ENCODE results near the gene GNRHR. TPM values are rescaled to one million over a fixed set of nuclear protein-coding genes. Genes with fewer than 3 reads are reported as not detected.
"Not testable (repeated sequence)": the region's sequence is repeated elsewhere in the genome, so short reads cannot be mapped to it uniquely, and the experiment has no call there.

GNRHR gene
- total RNA-seq, 4 donors from 2014 or later = not detected

DNA sequence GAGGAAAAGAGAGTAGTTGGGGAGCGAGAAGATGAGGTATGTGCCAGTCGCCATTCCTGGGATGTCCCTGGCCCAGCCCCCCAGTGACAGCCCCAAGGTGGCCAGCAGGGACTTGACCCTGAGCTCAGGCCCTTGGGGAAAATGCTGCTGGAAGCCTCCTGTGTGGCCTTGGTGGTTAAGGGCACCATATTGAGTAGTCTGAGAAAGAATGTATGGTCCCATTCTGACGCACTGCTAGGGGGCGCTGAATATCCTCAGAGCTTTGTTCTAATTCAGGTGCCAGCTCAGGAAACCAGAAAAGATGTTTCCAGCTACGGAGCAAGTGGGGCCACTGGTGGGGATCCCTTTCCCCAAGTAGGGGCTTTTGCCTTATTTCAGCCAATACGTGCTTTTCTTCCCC is 39.2 kb downstream of the GNRHR start:
- no peak for DNase-seq
- H3K27me3 ChIP-seq = no peaks in the 10 kb centered on the region
- H3K4me1 ChIP-seq = no peaks in the 10 kb centered on the region
- H3K4me3 ChIP-seq = no peak overlapping the region
- no peaks in the 10 kb centered on the region for H3K36me3 ChIP-seq
- H3K27ac ChIP-seq = no peak overlapping the region
- no peak for TF ChIP-seq CTCF (IDR thresholded peaks at IDR 0.05)
- TF ChIP-seq POLR2A (IDR thresholded peaks at IDR 0.05) = no peak
- H3K9me3 ChIP-seq = no peaks in the 10 kb centered on the region

DNA sequence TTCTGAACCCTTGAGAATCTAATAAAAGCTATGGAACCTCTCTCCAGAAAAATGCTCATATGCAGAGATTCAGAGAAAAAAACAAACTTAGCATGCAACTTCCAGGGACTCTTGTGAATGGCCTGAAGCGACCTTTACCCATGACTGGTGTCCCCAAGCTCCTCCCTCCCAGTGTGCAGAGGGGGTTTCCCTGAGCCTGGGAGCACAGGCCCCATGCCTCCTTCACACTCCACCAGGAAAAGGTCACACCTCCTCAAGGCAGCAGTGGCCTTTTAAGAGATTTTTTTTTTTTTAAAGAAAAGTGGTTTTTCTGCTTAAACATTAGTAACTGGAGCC is 40.0 kb downstream of the GNRHR start:
- no peaks in the 10 kb centered on the region for H3K36me3 ChIP-seq
- no peak for DNase-seq
- no peaks in the 10 kb centered on the region for H3K4me1 ChIP-seq
- H3K27me3 ChIP-seq = no peaks in the 10 kb centered on the region
- H3K9me3 ChIP-seq = no peaks in the 10 kb centered on the region
- no peak overlapping the region for H3K27ac ChIP-seq
- no peak overlapping the region for H3K4me3 ChIP-seq
- TF ChIP-seq POLR2A (IDR thresholded peaks at IDR 0.05) (no peak), CTCF (IDR thresholded peaks at IDR 0.05) (no peak)

DNA sequence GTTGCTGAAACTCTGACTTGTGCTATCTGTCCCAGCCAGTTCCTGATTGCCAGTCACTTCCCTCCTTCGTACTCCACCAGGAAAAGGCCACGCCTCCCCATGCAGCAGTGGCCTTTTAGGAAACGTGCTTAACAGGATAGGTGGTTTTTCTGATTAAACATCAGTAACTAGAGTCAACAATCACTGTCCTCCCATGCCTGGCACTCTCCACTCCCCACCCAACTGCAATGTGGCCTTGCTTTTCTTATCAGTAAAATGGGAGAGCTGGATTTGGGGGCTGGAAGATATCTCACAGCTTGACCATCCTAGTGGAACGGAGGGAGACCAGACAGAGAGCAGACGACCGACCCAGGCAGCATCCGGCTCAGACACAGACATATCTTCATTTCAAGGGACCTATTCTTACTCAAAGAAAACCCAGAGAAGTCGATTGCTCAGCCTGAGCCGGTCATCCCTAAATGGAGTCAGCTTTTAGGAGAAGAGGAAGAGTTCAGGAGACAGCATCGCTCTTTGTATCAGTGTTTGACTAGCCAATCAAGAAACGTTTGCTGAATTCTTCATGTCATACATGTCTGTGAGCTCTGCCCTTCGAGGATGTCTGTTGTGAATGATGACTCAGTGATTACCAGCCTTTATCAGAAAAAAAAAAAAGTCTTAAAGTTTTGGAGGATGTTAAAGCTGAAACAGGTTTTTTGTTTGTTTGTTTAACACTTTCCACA is 40.5 kb downstream of the GNRHR start:
- no peaks in the 10 kb centered on the region for H3K27me3 ChIP-seq
- H3K9me3 ChIP-seq = no peaks in the 10 kb centered on the region
- TF ChIP-seq CTCF (IDR thresholded peaks at IDR 0.05) = no peak
- no peak for TF ChIP-seq POLR2A (IDR thresholded peaks at IDR 0.05)
- no peak overlapping the region for H3K4me3 ChIP-seq
- no peaks in the 10 kb centered on the region for H3K4me1 ChIP-seq
- DNase-seq = no peak
- no peaks in the 10 kb centered on the region for H3K36me3 ChIP-seq
- H3K27ac ChIP-seq = no peak overlapping the region

- Histone ChIP-seq H3K9me3 (no peaks in the 10 kb centered on the region), H3K4me1 (no peaks in the 10 kb centered on the region), H3K36me3 (no peaks in the 10 kb centered on the region), H3K27ac (no peak overlapping the region), H3K4me3 (no peak overlapping the region), H3K27me3 (no peaks in the 10 kb centered on the region)
- no peak for DNase-seq
- TF ChIP-seq POLR2A (IDR thresholded peaks at IDR 0.05) = no peak
- TF ChIP-seq CTCF (IDR thresholded peaks at IDR 0.05) = no peak
Measured at GRCh38 chr4:67712650-67713528, 41.3 kb downstream of the GNRHR start.

- no peaks in the 10 kb centered on the region for H3K27me3 ChIP-seq
- no peak for TF ChIP-seq CTCF (IDR thresholded peaks at IDR 0.05)
- no peak for TF ChIP-seq POLR2A (IDR thresholded peaks at IDR 0.05)
- no peaks in the 10 kb centered on the region for H3K9me3 ChIP-seq
- H3K36me3 ChIP-seq = no peaks in the 10 kb centered on the region
- no peaks in the 10 kb centered on the region for H3K4me1 ChIP-seq
- H3K27ac ChIP-seq = no peak overlapping the region
- H3K4me3 ChIP-seq = no peak overlapping the region
- no peak for DNase-seq
Measured at GRCh38 chr4:67712000-67712625, 42.1 kb downstream of the GNRHR start.

DNA sequence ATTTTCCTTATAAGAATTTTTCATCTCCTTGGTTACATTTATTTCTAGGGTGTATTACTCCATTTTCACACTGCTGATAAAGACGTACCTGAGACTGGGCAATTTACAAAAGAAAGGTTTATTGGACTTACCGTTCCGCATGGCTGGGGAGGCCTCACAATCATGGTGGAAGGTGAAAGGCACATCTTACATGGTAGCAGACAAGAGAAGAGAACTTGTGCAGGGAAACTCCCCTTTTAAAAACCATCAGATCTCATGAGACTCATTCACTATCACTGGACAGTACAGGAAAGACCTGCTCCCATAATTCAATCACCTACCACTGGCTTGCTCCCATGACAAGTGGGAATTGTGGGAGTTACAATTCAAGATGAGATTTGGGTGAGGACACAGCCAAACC is 47.5 kb downstream of the GNRHR start:
- not testable (repeated sequence) for H3K4me1 ChIP-seq, H3K9me3 ChIP-seq, DNase-seq, H3K27me3 ChIP-seq, H3K4me3 ChIP-seq, H3K27ac ChIP-seq, H3K36me3 ChIP-seq

Measured in Peyer's patch (tissue), 4 donors.